GM18519 (cell line): ENCODE results near the gene PRR5L.

ENCODE experiments used
- ATAC-seq: cut with Tn5 transposase; IDR thresholded peaks from one replicate; pipeline ENCODE4 v1.9.1; 2021; ENCODE audit warnings: mild to moderate bottlenecking, moderate library complexity; ENCODE audit not compliant: unreplicated experiment, low FRiP score

PRR5L gene

DNA sequence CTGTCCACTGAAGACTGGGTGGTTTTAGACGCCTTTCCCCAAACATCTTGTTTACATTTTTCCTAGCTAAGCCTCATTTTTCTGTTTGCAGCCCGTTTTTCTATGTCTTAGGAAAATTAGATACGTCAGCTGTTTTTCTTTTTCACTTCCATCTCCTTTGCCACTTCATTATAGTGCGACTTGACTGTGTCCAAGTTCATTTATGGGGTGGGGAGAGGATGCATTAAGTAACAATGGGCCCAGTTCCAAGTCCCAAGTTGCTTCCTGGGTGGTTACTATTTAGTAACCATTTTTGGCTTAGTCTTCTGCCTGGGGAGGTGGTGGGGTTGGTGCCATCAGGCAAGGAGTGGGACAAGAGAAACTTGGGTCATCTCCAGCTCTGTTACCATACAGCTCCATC lies 131.0 kb downstream of the PRR5L start:
- ATAC-seq = no peak

DNA sequence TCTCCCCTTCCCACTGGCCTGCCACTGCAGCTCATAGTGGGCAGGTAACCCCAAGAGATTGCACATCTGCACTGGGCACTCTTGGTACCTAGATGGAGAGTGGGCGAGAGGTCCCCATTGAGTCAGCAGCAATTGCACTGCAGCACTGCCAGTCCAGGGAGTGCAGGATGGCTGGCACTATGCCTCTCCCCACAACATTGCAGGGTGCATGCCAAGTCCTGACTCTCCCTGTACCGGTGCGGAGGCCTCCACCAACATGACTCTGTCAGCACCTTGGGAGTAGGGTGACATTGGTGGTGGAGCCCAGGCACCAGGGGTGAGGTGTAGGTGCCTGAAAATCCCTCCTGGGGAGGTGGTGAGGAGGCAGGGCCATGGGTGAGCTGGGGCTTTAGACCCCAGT lies 131.8 kb downstream of the PRR5L start:
- ATAC-seq = no peak

DNA sequence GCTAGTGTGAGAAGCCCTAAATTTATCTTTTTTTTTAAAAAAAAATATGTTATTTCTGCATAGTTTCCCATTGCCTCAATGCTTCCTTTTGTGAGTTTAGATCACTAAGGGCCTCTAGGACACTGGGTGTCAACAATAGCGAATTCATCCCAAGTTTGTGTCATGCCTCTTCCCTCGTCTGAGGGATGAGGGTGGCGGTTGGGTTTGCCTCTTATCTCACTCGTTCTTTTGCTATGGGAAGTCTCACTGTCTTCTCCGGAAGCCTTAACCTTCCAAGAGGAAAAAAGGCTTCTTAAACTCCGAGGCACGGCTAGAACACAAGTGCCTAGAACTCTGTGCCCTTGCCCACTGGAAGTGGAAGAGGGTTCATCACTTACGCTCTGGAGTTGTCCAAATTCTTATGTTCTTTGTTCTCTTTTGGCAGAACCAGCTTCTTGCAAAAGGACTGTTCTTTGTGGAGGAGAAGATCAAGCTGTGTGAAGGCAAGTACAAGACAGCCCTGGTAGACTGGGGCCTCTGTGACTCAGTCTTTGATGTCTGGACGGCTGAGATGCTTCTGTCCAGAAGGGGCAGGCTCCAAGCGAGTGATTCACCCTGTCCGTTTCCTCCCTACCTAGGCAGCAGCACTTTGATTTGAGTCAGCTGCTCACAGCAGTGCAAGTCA lies 135.5 kb downstream of the PRR5L start:
- ATAC-seq = no peak

DNA sequence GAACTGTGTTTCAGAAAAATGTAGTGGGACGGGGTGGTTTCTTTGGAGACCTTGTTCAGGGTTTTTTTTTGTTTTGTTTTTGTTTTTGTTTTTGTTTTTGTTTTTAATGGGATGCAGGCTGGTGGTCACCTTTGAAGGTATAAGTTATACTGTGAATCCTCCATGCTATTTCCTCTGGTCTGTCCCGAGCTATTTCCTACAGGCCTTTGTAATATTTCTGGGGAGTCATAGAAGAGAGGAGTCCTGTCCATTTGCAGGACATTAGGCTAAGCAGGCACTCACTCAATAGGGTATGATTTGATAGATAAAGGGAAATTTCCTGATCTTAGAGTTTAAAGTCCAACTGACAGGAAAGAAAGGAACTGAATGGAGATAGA lies 136.0 kb downstream of the PRR5L start:
- no peak for ATAC-seq

DNA sequence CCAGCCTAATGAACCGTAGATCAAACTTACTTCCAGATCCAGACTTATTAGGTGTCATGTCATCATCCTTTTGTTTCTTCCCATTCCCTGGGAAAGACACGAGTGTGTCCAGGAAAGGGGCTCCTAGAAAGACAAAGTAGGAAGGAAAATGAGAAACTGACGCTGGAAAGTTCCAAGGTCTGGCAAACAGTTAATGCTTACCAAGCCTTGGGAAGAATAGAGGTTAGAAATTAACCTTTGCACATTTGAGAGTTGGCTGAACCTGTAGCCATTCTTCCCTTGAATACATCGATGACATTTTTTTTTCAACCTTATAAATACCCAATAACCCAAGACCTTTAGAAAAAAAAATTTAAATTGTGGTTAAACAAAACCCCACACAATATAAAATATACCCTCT lies 136.7 kb downstream of the PRR5L start:
- ATAC-seq = no peak

DNA sequence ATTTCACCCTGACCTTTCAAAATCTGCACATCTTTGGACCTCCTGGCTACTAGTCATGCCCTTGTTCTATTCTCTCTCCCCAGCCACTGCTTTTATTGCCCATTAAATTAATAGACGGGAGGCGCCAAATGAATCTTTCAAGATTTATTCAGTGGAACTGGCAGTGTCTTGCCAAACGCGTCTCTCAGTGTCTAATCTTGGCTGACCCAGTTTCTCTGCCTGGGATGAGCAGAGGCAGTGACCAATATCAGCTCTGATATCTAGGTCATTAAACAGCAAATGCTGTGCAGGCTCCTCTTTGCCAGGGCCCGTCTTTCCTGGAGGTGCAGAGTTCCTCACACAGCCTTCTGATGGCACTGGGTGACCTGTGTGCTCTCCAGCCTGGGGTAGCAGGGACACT lies 140.0 kb downstream of the PRR5L start:
- no peak for ATAC-seq

DNA sequence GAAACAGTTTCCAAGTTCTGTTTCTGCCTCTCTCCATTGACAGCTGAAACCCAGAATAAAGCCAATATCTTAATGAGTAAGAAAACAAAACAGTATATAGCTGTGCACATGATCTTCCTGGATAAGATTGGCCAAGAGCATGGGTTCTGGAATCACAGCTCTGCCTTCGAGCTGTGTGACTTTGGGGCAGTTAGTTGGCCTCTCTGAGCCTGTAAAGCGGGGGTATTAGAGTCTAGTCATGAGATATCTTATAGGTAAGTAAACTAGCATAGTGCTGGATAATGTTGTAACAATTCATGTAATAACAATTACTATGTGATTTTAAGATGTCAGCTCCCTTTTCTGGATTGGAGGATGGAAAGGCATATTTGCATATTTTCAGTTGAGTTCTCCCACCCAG lies 140.5 kb downstream of the PRR5L start:
- ATAC-seq = no peak

DNA sequence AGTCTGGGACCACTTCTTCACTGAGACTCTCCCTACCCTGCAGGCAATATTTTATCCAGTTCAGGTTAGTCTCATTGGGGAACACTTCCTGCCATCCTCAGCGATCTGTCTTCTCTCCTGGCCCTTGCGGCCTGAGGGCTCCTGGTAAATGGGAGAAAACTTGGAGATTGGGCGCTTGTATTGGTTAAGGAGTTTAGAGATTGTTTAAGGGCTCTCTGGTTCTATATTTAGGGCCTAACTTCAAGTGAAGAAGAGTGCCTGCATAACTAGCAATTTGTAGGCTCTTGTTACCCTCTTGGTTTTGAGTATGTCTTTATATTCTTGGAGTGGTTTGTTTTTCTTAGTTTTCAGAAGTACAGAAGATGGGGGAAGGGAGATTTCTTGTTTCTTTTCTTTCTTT lies 141.3 kb downstream of the PRR5L start:
- ATAC-seq = no peak

DNA sequence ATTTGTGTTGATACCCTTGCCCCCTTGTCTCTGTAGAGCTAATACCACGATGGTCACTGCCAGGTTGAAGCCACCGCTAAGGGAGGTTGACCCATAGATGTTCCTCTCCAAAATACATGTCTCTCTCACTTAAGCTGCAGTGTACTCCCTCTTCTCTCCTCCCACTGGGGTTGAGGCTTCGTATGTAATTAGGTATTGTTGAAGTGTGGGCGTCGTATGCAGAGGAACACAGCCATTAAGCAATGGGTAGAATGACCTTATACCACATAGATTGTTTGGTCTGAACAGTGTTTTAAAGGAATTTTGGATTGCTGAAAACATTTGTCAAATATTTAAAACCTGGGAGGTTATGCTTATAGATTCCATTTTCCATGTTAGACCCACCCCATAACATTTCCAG lies 142.0 kb downstream of the PRR5L start:
- ATAC-seq = no peak

DNA sequence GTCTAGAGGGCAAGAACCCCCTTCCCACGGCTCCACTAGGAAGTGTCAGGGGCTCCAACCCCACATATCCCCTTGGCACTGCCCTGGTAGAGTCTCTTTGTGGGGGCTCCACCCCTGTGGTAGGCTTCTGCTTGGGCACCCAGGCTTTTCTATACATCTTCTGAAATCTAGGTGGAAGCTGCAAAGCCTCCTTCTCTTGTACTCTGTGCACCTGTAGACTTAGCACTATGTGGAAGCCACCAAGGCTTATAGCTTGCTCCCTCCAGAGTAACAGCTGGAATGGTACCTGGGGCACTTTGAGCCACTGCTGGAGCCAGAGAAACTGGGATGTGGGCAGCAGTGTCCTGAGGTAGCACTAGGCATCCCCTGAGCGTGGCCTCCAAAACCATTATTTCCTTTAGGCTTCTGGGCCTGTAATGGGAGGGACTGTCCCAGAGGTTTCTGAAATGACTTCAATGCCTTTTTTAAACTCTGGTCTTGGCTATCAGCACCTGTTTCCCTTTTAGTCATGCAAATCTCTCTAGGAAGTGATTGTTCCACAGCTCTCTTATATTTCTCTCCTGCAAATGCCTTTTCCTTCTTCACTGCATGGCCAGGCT lies 145.6 kb downstream of the PRR5L start:
- ATAC-seq = peak; percentile 93

DNA sequence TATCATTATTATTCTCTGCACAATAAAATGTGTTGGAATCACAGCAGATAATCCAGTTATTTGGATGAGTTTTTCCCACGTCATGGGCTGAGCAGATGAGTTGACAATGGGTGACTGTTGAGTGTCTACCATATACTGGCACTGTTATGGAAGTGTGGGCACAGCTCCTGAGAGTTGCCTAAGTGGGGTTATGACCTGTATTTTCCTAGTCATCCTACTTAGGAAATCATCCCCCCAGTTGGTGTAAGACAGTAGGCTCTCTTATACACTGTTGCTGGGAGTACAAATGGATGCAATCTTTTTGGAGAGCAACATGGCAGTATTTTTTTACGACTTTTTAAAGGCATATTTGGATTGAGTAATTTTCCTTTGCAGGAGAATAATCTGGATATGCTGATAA lies 147.6 kb downstream of the PRR5L start:
- ATAC-seq = no peak

DNA sequence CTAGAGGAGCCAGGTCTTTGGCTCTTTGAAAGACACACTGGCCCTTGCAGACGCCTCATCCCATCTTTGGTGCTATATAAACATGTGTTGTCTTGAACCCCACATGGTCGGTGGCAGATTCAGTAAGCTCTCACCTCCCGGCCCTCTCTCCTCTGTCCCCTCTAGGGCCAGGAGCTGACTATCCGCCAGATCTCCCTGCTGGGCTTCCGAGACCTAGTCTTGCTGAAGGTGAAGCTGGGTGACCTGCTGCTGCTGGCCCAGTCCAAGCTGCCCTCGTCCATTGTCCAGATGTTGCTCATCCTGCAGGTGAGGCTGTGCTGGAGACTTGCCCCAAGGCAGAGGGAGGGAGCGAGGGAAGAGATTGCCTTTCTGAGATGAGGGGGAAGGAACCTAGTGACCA lies 150.0 kb downstream of the PRR5L start:
- ATAC-seq = no peak

DNA sequence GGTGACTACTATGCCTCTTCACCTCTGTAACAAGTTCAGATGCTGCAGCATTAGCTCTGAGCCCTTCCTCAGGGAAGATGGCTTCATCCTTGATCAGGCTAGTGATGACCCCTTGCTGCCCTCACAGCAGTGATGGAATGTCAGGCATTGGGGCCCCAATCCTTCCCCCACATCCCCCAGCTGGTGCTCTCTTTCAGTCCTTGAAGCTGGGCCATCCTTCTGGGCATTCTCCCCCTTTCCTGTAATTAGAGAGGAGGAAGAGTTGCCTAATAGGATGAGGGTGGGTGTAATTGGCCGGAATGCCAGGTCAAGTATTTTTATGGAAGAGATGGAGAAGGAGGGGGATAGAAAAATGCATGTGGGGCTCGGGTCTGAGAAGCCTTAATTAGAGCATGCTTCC lies 151.4 kb downstream of the PRR5L start:
- ATAC-seq = no peak

DNA sequence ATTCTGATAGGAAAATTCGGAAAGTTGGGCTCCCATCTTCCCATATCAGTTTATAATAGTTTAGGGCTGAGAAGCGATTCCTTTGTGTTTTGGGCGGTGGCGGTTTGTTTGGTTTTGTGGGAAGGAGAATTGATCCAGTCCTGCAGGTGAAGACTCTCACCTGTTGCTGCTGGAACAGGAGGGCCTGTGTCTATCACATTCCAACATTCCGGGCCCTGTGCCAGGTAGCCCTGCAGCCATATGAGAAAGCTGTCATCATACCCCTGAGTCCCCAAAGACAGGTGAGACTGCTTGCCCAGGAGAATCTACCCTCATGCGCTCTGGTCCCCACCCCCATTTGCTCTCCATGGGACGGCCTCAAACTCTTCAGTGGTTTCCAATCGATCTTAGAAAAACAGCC lies 151.9 kb downstream of the PRR5L start:
- no peak for ATAC-seq

DNA sequence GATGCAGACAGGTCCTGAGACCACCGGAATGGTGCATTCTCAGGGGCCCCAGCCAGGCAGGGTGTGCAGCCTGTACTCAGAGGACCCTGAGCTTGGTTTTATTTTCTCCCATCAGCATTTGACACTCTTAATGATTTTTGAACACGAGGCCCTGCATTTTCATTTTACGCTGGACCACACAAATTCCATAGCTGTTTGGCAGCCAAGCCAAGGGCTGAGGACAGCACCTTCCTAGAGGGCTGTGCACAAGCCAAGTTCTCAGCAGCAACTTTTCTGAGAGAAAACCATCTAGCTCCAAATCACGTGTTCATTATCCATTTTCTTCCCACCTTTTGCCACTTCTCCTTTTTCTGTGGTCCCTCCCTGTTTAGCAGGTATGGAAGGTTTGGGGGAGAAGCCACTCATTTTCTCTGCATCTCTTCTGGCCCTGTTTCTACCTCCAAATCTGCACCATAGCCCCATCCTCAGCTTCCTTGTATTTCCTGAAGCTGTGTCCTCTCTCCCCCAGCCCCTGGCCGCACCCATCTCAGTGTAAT lies 153.5 kb downstream of the PRR5L start:
- ATAC-seq = no peak

DNA sequence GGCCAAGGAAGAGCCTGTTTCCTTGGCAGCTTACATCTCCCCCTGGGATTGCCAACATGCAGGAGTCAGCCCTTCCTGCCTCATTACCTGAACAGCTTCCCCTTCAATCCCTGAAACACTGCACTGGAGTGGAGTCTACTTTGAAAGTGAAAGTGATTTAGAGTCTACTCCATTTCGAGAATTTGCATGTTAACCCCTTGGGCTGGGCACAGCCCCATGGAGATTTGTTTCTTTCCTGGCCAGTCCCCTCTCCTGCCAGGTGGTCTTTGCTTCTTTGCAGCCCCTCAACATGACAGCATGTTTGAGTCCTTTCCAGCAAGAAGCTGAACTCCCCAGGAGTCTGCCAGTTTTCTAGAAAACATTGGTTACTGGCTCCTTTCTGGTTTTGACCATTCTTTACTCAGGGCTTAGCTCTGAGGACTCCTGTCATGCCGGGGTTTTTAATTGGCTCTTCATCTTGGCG lies 154.1 kb downstream of the PRR5L start:
- no peak for ATAC-seq

DNA sequence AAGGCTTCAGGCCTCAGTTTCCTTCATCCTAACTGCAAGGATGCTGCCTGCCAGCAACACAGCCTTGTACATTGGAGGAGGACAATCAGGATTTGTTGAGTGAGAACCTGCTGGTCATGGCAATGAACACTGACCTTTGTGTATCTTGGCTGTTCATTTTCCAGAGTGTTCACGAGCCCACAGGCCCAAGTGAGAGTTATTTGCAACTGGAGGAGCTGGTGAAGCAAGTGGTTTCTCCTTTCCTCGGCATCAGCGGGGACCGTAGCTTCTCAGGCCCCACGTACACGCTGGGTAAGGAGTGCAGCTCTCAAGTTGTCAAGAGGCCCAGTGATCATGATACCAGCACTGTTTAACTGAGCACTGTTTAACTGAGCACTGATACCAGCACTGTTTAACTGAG lies 155.0 kb downstream of the PRR5L start:
- no peak for ATAC-seq

DNA sequence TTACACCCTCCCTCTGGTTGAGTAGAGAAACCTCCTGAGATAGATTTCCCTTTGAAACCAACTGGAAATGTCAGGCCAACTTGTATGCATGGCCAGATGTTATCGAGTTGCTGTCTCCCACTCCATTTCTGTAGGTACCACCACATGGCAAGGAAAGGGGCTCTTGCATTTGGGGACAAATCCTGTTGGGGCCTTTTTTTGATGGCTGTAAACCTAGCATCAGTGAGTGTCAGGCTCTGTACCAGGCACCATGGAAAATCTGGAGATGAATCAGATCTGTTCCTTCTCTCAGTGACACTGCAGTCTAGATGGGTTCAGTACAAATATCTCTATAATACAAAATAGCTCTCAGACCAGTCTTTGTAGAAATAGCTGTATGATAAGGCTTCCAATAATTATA lies 155.6 kb downstream of the PRR5L start:
- ATAC-seq = no peak

DNA sequence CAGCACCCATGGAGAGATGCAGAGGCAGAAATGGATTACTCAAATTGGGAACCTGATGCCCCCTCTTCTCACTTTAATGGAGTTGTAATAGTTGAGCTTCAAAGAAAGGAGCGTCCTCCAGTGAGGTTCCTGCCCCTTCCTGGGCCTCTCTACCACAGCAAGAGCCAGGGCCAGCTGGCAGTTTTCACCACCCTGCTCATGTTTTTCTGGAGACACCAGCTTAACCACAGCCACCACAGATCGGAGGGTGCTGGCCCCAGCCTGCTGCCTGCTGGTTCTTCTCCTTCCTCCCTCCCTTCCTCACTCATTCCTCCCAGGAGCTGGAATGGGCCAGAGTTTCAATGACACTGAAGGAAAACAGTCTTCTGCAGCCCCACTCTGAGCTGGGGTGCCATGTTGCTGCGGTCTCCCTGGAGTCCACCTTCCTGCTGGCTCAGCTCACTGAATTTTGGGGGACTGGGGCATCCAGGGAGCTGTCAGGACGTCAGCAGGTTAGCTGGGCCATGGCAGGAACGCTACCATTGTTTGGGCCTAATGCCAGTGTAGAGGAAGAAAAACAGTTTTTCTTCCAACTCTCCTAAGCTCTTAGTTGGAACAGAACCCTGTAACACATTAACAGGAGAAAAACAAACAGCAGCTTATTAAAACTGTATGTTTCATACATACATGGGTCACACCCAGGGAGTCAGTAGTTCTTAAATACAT lies 156.3 kb downstream of the PRR5L start:
- no peak for ATAC-seq

DNA sequence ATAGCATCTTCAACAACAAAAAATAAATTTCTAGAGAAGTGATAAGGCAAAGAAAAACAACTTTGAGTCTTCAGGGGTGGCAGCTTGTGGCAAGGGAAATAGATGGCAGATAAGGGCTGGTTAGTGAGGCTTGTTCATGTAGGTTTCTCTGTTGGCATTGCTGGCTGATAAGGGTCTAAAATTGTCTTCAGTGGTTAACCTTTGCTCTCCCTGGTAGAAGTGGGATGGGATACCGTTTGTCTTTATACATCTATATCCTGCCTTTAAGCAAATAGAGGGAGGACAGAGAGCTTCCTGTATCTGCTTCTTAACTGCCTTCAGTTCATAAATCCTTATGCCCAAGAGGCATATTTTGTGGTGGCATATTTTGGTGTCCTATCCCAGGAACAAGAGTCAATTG lies 156.9 kb downstream of the PRR5L start:
- no peak for ATAC-seq

DNA sequence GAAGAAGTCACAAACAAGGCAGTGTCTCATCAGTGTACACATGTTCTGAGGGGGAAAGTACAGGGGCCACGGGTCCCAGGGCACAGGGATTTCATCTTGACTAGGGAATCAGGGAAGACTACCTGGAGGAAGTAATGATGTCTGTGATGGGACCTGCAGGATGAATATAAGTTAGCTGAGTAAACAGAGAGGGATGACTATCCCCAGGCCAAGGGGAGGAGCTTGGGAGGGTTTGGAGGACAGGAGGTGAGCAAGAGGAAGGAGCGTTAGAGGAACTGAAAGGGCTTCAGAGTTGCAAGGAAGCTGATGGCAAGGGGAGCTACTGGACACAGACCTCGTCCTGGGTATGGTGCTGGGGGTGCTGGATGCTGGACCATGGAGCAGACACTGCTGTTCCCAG lies 157.6 kb downstream of the PRR5L start:
- no peak for ATAC-seq

DNA sequence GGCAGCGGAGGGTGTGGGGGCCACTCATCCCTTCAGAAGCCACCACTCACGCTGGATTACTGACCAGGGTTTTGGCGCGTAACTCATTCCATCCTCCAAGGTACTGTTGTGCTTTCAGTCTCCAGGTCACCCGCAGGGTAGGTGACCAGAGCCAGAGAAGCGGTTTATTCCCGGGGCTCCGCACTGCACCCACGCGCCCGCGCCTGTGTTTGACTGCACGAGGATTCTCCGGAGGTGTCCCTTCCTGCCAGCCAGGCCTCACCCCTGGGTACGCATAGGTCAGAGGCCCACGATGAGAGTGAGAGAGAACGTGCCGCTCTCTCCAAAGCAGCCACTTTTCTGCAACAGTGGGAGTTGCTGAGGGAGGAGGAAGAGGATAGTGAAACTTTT lies 158.5 kb downstream of the PRR5L start:
- ATAC-seq = no peak
